Measurements from ENCODE around the gene MAGOH.
"Not testable (repeated sequence)": the region's sequence is repeated elsewhere in the genome, so short reads cannot be mapped to it uniquely, and the experiment has no call there.

The MAGOH gene

GRCh38 chr1:53238197-53239155 is at the start of gene MAGOH:
Gene MAGOH (minus strand): TSS chr1:53238518. CDS start chr1:53238448, 70 bp downstream.
- DNase-seq: peak; percentile 90

DNA sequence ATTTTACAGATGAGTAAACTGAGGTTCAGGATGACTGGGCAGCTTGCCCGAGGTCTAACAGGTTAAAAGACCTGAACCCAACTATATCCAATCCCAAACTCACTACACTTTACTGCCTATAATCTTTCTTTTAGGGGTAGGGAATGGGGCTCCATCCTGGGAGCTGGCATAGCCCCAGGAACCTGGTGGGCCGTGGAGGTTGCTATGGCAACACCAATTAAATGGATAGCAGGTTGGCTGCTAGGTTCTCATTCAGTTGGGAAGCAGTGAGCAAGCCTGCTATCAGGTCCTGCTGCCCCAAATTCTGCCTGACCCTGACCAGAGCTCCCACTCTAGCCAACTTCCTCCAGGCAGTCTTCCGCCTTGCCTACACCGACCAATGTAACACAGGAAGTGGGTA is 48.6 kb upstream of the MAGOH start:
- DNase-seq: no peak

DNA sequence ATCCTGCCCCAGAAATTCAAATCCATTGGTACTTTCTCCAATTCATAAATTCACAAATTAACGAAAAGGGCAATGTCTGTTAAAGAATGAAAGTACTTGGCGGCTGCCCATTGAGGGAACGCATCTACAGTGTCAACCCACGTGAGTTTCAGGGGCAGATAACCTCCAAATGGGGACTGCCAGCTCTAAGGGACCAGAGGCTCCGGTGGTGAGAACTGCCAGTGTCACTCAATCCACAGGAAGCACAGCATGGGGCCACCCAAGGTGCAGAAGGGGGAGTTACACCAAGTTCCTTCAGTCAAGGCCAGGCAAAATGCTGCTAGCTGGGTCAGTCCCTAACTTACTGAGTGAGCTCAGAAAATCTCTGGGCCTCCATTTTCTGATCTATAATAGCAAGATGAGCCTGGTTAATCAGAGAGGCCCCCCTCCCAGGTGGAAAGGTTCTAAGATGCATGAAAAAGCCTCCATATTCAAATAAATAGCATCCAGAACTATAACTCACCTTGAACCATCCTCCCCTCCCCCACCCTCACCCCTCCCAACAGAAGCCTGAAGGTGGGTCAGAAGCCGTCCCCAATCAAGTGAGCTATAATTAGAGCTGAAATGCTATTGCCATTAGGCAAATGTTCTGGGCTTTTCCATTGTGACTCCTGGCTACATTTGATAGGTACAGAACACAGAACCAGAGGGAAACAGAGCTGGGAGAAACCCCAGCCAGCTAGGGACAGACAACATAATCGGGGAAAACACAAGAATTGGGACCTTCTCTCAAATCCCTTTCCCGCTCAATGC is 47.8 kb upstream of the MAGOH start:
- DNase-seq: no peak

DNA sequence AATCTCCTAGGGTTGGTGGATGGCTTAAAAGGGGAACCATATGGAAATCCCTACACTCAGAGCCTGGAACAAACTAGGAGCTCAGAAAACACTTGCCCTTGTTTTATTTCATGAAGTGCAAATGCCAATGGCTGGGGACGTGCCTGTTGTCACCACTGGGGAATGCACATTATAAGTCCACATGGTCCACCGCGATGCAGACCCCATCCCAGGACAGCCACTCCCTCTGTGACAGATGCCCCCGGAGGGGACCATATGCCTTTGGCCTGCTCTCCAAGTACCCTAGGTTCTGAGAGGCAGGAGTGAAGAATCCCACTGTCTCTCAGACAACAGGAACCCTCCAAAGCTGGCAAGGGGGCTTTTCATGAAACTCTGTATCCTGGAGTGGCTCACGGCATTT is 47.2 kb upstream of the MAGOH start:
- DNase-seq: no peak

DNA sequence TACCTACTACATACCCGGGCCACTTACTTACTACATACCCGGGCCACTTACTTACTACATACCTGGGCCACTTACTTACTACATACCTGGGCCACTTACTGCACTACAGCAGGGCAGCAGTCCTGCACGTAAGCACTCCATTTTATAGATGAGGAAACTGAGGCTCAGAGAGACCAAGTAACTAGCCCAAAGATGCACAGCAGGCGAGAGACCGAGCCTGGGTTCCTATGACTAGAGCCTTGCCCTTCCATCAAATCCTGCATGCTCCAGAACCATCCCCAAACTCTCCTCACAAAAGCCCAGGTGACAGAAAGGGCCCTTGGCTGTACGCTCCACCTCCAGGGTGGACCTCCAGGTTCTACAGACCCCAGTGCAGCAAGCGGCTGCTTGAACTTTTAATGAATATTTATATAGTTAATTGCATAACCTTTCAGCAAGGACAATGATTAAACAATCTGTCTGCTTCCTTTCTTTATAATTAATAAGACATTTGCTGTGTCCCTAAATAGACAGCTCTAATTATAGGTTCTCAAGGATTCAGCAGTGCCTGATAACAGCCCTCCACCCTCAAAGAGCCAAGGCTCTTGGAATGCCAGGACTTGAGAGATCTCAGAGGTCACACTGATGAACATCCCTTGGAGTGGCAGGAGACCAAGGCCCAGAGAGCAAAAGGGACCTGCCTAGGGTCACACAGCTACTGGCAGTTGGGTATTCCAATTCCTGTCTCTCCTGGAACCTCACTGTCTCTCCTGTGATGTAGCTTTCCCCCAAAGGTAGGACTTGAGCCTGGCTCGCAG is 46.1 kb upstream of the MAGOH start:
- DNase-seq: no peak

GRCh38 chr1:53283156-53283555 is 44.8 kb upstream of the MAGOH start:
- not testable (repeated sequence) for DNase-seq

DNA sequence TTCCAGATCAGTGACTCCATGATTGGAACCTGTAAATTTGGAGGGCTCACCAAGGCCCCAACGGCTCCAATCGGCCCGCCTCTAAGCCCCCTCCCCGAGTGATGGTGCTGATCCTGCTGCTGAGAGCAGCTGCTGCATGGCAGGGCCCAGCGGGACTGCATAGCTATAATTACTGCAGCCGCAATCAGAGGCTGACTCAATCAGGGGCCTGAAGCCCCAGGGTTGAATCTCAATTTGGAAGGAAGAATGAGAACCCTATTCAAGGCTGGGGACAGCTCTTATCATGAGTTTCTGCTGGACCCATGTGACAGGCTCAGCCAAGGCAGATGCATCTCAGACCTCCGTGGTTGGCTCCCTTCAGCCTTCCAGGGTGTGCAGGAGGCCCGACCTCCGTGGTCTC is 42.8 kb upstream of the MAGOH start:
- DNase-seq: no peak

- DNase-seq: no peak
These were observed 42.2 kb upstream of the MAGOH start for GRCh38 chr1:53280496-53280895.

DNA sequence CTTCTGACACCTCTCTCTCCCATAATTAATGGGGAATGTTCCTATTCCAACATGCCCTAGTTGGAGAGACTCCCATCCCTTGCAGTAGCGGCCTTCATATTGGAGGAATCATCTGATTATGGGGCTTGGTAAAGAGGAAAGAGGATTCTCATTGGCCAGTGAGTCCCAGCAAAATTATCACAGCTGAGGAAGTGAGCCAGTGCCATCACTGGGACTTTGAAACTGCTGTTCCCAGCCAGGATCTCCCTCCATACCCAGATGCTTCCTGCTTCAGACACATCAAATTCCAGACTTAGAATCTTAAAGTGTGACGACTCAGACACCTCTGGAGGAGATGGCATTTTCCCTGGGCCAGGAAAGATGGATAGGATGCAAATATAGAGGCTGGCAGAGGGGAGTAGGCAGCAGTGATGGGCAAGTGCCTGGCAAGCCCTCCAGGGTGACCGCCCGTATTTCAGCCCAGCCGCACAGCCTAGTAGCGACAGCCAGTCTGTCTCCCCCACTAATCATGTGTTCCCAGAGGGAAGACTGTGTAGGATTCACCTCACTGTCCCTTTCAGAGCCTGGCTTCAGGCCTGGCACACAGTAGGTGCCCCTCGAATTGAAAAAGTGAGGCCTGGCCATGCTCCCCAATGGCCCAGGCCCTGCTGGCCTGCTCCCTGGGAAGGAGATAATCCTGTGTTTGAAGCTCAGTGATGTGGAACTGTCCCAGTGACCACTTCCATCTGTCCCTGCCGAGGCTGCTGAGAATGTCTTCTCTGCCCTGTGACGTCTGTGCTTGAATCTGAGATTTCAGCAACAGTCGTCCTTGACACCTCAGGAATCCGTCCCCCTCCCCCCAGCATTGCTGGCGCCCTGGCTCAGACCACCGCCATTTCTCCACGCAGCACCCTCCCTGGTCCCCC is 41.2 kb upstream of the MAGOH start:
- DNase-seq: no peak

- DNase-seq: peak; percentile 15
These were observed 40.0 kb upstream of the MAGOH start for GRCh38 chr1:53278298-53278725.

DNA sequence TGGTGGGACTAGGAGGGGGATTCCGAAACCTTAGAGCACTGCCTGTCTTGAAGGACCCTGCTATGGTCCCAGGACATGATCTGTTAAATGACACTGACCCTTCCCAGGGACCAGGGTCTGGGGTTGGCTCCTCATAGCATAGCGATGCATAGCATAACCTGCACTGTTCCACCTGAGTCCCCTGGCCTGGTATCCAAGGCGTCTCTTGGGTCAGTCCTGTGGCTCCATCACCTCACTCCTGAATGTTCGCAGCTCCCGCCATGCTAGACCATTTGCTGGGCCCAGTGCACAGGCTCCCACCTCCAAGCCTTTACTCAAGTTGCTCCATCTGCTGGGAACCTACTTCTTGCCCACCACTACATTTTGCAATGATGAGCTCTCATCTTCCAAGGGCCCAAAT is 39.0 kb upstream of the MAGOH start:
- no peak for DNase-seq

GRCh38 chr1:53276902-53277281 is 38.6 kb upstream of the MAGOH start:
- DNase-seq: no peak

DNA sequence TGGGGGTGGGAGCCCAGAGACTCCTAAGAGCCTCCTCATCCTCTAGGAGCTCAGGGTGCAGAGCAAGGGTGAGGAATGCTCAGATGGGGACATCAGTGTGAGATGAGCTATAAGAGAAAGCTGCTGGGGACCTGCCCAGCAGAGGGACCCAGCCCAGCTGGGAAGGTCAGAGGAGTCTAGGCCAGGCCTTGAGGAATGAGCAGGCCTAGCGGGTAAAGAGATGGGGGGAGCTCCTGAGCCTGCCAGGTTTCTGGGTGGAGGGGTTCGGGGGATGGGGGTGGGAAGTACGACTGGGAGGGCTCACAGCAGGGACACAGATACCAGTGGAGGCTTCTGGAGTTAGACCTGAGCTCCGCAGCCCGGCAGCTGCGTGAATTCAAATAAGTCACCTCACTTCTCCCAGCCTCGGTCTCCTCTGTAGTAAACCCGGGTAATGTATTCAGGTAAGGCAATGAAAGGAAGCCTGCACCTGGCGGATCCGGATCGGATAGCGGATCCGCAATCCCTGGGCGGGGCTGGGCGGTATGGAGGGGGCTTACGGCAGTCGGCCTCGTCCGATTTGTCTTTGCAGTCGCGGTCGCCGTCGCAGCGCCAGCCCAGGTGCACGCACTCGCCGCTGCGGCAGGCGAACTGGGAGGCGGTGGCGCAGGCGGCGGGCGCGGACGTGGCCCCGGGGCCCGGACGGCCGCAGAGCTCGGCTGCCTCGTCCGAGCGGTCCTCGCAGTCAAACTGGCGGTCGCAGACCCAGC is 38.0 kb upstream of the MAGOH start:
- DNase-seq: no peak

- DNase-seq: no peak
These were observed 37.2 kb upstream of the MAGOH start for GRCh38 chr1:53275566-53275965.

DNA sequence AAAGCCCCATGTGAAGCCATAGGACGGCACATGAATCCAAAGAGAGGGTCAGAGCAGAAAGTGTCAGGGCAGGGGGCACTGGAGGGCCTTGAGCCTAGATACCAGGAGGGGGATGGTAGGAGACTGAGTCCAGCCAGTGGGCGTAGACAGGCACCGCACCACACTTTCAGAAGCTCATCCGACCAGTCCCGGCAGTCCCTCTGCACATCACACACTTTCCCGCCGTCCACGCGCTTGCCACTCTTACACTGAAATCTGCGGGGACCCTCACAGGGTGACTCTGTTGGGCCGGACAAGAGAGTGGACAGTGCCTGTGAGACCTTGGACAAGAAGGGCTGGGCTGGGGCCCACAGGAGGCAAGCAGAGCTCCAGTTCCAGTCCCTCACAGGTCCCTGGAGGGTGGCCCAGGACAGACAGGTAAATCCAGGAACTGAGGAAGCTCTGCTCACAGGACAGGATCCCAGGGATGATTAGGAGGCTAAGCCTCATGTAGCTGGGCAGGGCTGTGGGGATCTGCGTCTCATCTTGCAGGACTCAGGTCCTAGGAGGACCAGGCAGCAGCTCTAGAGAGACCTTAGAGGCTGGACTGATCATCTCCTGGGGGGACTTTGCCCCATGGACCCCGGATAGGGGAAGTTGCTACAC is 36.3 kb upstream of the MAGOH start:
- no peak for DNase-seq

- DNase-seq: no peak
These were observed 35.7 kb upstream of the MAGOH start for GRCh38 chr1:53274026-53274425.

- no peak for DNase-seq
These were observed 35.2 kb upstream of the MAGOH start for GRCh38 chr1:53273526-53273925.

DNA sequence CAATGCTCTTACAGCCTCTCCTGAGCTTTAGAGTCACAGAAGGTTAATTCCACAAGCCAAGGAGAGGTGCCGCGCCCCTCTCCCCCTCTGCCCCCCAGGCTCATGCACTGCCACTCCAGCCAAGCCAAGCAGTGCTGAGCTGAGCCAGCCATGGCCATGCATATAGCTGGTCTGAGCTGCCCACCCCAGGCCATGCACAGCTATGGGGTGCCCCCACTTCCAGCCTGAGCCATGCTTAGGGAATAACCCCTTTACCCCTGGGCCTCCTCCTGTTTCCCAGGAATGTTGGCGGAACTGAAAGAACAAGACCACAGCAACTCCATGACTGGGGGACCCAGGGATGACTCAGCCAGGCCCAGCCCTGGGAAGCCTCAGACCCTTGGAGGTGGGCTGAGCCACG is 34.0 kb upstream of the MAGOH start:
- no peak for DNase-seq

DNA sequence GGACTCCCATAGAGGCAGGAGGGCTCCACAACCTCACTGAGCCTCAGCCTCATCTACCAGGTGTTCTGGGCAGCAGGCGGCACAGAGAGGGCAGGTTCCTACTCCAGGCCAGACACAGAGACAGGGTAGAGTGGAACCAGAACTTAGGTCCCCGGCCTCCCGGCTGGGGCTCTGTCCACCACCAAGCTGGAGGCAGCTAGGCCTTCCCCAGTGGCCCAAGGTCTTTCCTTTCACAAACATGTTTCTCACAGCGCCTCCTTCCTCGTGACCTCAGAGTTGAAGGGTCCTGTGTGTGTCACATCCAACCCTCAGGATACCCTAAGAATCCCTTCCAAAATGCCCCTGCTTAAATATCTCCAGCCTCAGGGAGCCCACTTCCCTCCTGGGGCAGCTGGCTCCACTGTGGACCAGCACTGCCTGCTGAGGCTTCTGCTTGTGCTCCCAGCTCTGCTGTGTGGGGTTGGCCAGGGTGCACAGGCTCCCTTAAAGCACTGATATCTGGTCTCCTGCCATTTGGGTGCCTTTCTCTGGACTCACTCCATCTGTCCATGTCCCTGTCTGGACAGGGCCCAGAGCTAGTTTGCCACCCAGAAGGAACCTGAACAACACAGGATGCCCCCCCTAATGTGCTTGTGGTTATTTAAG is 33.2 kb upstream of the MAGOH start:
- DNase-seq: no peak

DNA sequence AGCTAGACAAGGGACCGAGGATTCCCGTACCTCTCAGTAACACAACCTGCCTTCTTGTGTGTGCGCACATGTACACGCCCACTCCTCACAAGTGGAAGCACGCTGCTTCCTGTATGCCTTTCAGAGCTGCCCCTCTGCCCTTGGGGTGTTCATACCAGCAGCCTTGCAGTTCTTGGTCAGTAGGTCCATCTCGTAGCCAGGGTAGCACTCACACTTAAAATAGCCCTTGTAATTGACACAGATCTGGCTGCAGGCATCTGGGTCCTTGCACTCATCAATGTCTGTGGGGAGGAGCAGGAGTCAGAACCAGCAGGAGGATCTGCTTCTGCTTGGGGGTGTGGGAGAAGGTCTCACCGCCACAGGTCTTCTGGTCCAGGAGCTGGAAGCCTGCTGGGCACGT is 32.6 kb upstream of the MAGOH start:
- DNase-seq: no peak
